Caki2 (cell line): Measurements from ENCODE around the gene RAP1GAP2. TPM values are rescaled to one million over a fixed set of nuclear protein-coding genes. Genes with fewer than 3 reads are reported as not detected.
"Not testable (repeated sequence)": the region's sequence is repeated elsewhere in the genome, so short reads cannot be mapped to it uniquely, and the experiment has no call there.

Experiments
- DNase-seq: peaks from one replicate; pipeline ENCODE4 v3.0.0-alpha.2; 2015; ENCODE audit warnings: low read depth
- in situ Hi-C: cut with HindIII; loops from 2 replicates; pipeline ENCODE4 v1.10.0; 2016; ENCODE audit warnings: low sequenced_read_pairs, low pct_unique_long_range_greater_than_20kb, mixed read lengths
- total RNA-seq: library from RNA; depleted of rRNA; stranded (reverse); fragments of >200 nt; shearing (Covaris generic); gene quantifications from 2 replicates; pipeline ENCODE4 v1.2.3, GENCODE V29; 2014; ENCODE audit warnings: low replicate concordance

RAP1GAP2 gene
- total RNA-seq, 1 experiment from 2014 or later: 2.0 TPM

GRCh38 chr17:2991396-2992180 lies 195.3 kb downstream of the RAP1GAP2 start:
- in situ Hi-C loops, DNase-seq: not testable (repeated sequence)

GRCh38 chr17:2994441-2994840 lies 198.2 kb downstream of the RAP1GAP2 start:
- DNase-seq: no peak
- in situ Hi-C loops: no loop called here

- no peak for DNase-seq
- in situ Hi-C loops: no loop called here
Measured at GRCh38 chr17:2995377-2995776, 199.1 kb downstream of the RAP1GAP2 start.

GRCh38 chr17:2995886-2996809 lies 199.9 kb downstream of the RAP1GAP2 start:
- in situ Hi-C loops: no loop called here
- no peak for DNase-seq

GRCh38 chr17:2996810-2997670 lies 200.8 kb downstream of the RAP1GAP2 start:
- in situ Hi-C loops: no loop called here
- DNase-seq: no peak

GRCh38 chr17:2998469-2998901 lies 202.2 kb downstream of the RAP1GAP2 start:
- in situ Hi-C loops, DNase-seq: not testable (repeated sequence)

GRCh38 chr17:3002538-3003295 lies 206.5 kb downstream of the RAP1GAP2 start:
- in situ Hi-C loops: no loop called here
- no peak for DNase-seq

DNA sequence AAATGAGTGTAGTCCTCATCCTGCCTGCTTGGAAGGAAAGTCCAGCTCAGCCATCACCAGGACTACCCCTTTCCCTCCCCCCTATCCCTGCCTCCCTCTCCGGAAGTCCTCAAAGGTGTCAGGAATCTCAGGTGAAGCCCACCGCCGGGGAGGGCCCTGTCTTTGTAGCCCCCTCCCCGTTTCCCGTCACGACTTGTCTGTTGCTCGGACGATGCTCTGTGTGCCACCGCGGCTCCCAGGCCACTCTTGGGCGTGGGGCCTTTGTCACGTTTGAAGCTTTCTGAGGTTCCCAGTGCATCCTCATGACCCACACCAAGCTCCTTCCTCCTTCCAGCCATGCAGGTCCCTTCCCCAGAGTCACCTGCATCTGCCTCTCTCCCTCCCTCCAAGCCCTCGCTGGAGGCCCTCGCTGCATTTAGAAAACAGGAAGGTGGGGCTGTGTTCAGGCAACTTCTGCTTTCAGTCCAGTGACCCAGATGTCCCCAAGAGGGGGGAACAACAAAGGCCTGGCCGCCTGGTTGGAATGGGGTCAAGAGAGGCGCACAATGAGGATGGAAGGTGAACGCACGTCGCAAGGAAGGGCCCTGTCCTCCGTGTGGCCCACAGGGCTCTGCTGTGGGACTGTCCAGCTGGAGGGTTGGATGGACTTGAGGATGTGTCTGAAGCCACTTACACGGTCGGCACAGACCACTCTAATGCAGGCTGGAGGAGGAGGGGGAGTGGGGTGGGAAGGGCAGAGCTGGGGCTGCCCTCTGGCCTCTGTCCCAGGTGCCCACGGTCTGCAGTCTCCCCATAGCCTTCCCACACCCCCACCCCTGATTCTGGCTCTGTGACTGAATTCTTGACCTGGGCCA lies 207.3 kb downstream of the RAP1GAP2 start:
- no peak for DNase-seq
- in situ Hi-C loops: no loop called here

GRCh38 chr17:3004150-3004801 lies 208.0 kb downstream of the RAP1GAP2 start:
- in situ Hi-C loops: no loop called here

GRCh38 chr17:3004925-3005324 lies 208.7 kb downstream of the RAP1GAP2 start:
- no peak for DNase-seq
- in situ Hi-C loops: no loop called here

More at GRCh38 chr17:3004150-3004801, 208.0 kb downstream of the RAP1GAP2 start:
- peak; percentile 93 for DNase-seq

- in situ Hi-C loops: no loop called here
- DNase-seq: no peak
Measured at GRCh38 chr17:3005696-3006095, 209.5 kb downstream of the RAP1GAP2 start.

DNA sequence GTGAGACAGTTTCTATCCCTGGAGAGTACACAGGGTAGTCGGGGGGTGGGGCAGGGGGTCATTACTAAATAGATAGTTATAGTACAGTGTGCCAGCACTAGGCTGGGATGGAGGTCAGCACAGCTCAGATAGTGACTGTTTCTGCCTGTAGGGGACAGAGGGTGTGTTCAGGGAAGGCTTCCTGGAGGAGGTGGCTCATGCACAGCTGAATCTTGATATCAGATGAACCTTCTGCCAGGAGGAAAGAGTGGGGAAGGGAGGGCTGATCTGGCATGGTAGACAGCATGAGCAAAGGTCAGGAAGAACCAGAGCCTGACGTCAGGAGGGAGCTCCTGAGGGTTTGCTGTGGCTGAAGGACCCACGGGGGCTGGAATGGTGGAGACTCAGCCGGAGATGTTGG lies 210.6 kb downstream of the RAP1GAP2 start:
- DNase-seq: no peak
- in situ Hi-C loops: no loop called here

GRCh38 chr17:3007651-3008121 lies 211.4 kb downstream of the RAP1GAP2 start:
- in situ Hi-C loops: no loop called here
- no peak for DNase-seq

DNA sequence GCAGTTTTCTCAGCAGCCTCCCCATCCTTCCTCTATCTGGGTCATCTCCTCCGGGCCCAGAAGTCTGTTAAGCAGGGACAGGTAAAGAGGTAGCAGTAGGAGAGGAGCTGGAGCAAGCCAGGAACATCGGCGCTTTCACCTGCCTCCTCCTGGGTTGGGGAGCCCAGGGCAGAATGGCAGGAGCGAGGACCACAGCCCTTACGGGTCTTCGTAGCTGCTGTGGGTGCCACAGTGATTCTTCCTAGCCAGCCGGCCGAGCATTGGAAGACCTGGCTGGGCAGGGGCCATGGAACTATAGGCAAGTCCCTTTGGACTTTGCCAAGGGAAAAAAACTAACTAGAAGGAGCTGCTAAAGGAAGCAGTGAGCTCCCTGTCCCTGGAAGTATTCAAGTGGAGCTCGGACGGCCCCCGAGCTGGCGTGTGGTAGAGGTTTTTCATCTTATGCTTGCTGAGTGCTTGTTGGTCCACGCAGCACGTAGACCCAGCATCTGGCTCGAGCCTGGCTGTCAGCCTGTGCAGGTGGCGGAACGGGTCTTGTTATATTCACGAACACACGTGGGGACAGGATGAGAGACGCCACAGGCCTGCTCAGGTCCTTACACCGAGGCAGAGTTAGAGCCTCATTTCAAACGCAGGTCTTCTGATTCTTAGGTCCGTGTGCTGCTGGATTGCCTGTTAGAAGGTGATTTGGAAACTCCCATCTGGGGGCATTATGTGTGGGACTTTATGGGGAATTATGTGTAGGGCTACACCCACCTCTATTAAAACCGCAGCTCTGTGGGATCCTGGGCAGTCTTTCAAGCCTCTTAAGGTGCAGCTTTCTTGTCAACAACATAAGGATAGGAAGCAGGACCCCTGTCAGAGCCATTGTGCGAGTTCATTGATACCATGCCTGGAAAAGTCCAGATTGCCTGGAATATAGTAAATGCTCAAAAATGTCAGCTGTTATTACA lies 212.4 kb downstream of the RAP1GAP2 start:
- in situ Hi-C loops: no loop called here
- DNase-seq: no peak

DNA sequence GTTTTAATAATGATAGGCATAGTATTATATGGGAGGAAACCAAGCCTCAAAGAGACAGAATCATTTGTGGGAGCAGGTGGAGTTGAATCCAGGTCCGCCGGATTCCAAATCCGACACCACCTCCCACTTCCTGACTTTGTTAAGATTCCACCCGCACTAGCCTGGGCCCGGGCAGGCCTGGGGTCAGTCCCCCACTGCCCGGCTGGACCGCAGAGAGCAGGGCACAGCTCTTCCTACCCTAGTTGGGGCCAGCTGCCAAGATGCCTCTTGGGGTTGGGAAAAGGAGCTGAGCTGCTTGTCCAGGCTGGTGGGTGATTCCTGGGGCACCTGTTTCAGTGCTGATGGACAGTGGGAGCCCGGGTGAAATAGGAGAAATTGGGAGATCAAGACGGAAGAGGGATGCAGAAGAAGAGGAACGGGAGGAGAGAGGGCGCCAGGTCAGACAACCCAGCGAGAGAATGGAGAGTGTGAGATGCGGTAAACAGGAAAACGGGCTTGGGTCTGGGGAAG lies 213.2 kb downstream of the RAP1GAP2 start:
- in situ Hi-C loops: no loop called here
- no peak for DNase-seq
